Upper lobe of left lung (tissue), 6 donors: ENCODE data around the gene UGT1A8. TPM values are rescaled to one million over a fixed set of nuclear protein-coding genes. Genes with fewer than 3 reads are reported as not detected.
"Not testable (repeated sequence)": the region's sequence is repeated elsewhere in the genome, so short reads cannot be mapped to it uniquely, and the experiment has no call there.

Experiments
- ATAC-seq, 2 donors: fragments of 200-7000 bp; cut with Tn5 transposase; one replicate each; pipeline ENCODE4 v1.9.1; 2022; ENCODE audit warnings: mild to moderate bottlenecking in 2 of 2, moderate library complexity in 2 of 2; ENCODE audit not compliant: low FRiP score in 2 of 2
- DNase-seq, 2 donors: peaks; one replicate each; pipeline ENCODE4 v3.0.0-alpha.2; 2019 to 2020
- H3K27ac ChIP-seq, 4 donors: fragments of 200-600 bp; sonication (generic); one replicate each; pipeline ENCODE4 v1.5.1; 2016 to 2019
- H3K27me3 ChIP-seq, 4 donors: fragments of 200-600 bp; sonication (generic); one replicate each; pipeline ENCODE4 v1.5.1; 2017 to 2019
- H3K36me3 ChIP-seq, 4 donors: fragments of 200-600 bp; sonication (generic); one replicate each; pipeline ENCODE4 v1.5.1; 2016 to 2019
- H3K4me1 ChIP-seq, 4 donors: fragments of 200-600 bp; sonication (generic); one replicate each; pipeline ENCODE4 v1.5.1; 2018 to 2019
- H3K4me3 ChIP-seq, 4 donors: fragments of 200-600 bp; sonication (generic); one replicate each; pipeline ENCODE4 v1.5.1; 2017 to 2019; ENCODE audit warnings: mild to moderate bottlenecking in 2 of 4, moderate library complexity in 1 of 4
- H3K9me3 ChIP-seq, 4 donors: fragments of 200-600 bp; sonication (generic); one replicate each; pipeline ENCODE4 v1.5.1; 2018 to 2019
- CTCF ChIP-seq, 6 experiments: fragments of 450-650 bp in 4 of 6; fragments of 200-600 bp in 2 of 6; sonication (generic) in 2 of 6; IDR thresholded peaks; one replicate each; pipeline ENCODE4 v1.5.1; 2016 to 2019; ENCODE audit warnings: antibody characterized with exemption in 6 of 6
- EP300 ChIP-seq, 4 donors: sonication (generic); formaldehyde crosslinking; IDR thresholded peaks; one replicate each; pipeline ENCODE4 v1.5.1; 2017; ENCODE audit warnings: antibody characterized with exemption in 4 of 4, control low read depth in 2 of 4
- POLR2A ChIP-seq, 4 donors: fragments of 450-650 bp; IDR thresholded peaks; one replicate each; pipeline ENCODE4 v1.5.1; 2016 to 2017; ENCODE audit warnings: antibody characterized with exemption in 4 of 4, mild to moderate bottlenecking in 2 of 4
- POLR2AphosphoS5 ChIP-seq, 2 donors: sonication (generic); formaldehyde crosslinking; IDR thresholded peaks; one replicate each; pipeline ENCODE4 v1.5.1; 2017; ENCODE audit warnings: antibody characterized with exemption in 2 of 2
- WGBS, 2 donors: methylation state at CpG; one replicate each; pipeline ENCODE4 v1.1.5; 2017 to 2018; 5-methylcytosine and 5-hydroxymethylcytosine counted together
- total RNA-seq, 6 donors: library from RNA; depleted of rRNA in 4 of 6; stranded (reverse); fragments of >200 nt in 4 of 6; gene quantifications; one replicate each; pipeline versions ENCODE4 v1.1.0 to v1.2.1, GENCODE V29; 2016 to 2021
- donor health status: DM: no; HTN: no; CAD: no; lungs with moderate emphysema.
- donor health status: DM: no; HTN: yes; CAD: no; lungs with severe emphysema.

The UGT1A8 gene
- total RNA-seq, 6 donors from 2014 or later = not detected

DNA sequence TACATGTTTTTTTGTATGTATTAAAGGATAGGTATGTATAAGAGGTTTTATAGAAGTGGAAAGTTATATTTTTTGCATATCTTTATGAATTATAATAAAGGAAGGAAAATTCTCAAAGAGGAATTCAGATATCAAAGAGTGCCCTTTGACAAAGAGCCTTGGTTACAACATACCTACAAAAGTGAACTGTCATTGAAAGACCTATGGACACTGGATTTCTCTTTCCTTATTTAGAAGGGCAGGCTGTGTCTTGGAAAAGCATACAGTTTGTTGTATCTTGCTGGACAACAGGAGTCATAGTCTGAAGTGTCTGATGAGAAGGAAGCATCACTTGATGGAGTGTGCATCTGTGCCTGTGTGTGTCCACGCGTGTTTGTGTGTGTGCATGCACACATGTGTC, 34.0 kb downstream of the UGT1A8 start:
- WGBS, 2 donors = 96 to 100% methylated on average over 2 of the region's 2 CpGs
- H3K4me3 ChIP-seq = no peak overlapping the region
- H3K27ac ChIP-seq = no peak overlapping the region
- no peaks in the 10 kb centered on the region for H3K4me1 ChIP-seq
- peaks cover 0 to 6% (median 3%) of the 10 kb centered on the region in 4 donors for H3K9me3 ChIP-seq
- H3K27me3 ChIP-seq = no peaks in the 10 kb centered on the region
- TF ChIP-seq POLR2A (IDR thresholded peaks at IDR 0.05) (no peak), POLR2AphosphoS5 (IDR thresholded peaks at IDR 0.05) (no peak), CTCF (IDR thresholded peaks at IDR 0.05) (no peak), EP300 (IDR thresholded peaks at IDR 0.05) (no peak)
- DNase-seq (no peak), ATAC-seq (no peak)
- no peaks in the 10 kb centered on the region for H3K36me3 ChIP-seq

GRCh38 chr2:233654501-233654900, 37.1 kb downstream of the UGT1A8 start:
- Histone ChIP-seq H3K27ac (no peak overlapping the region), H3K27me3 (no peaks in the 10 kb centered on the region), H3K9me3 (no peaks in the 10 kb centered on the region), H3K36me3 (no peaks in the 10 kb centered on the region), H3K4me1 (no peaks in the 10 kb centered on the region), H3K4me3 (no peak overlapping the region)
- TF ChIP-seq EP300 (IDR thresholded peaks at IDR 0.05) = no peak
- no peak for TF ChIP-seq POLR2A (IDR thresholded peaks at IDR 0.05)
- WGBS, 2 donors = 60 to 69% methylated on average over 6 of the region's 6 CpGs
- no peak for DNase-seq
- ATAC-seq = no peak

- Histone ChIP-seq H3K27ac (no peak overlapping the region), H3K27me3 (no peaks in the 10 kb centered on the region), H3K4me3 (no peak overlapping the region), H3K36me3 (no peaks in the 10 kb centered on the region), H3K4me1 (no peaks in the 10 kb centered on the region), H3K9me3 (no peaks in the 10 kb centered on the region)
- no peak for DNase-seq
- 53 to 56% methylated on average over 1 of the region's 1 CpG for WGBS, 2 donors
- no peak for ATAC-seq
- no peak for TF ChIP-seq POLR2AphosphoS5 (IDR thresholded peaks at IDR 0.05)
- no peak for TF ChIP-seq POLR2A (IDR thresholded peaks at IDR 0.05)
- no peak for TF ChIP-seq CTCF (IDR thresholded peaks at IDR 0.05)
- no peak for TF ChIP-seq EP300 (IDR thresholded peaks at IDR 0.05)
These were observed 37.6 kb downstream of the UGT1A8 start for GRCh38 chr2:233655043-233655442.

DNA sequence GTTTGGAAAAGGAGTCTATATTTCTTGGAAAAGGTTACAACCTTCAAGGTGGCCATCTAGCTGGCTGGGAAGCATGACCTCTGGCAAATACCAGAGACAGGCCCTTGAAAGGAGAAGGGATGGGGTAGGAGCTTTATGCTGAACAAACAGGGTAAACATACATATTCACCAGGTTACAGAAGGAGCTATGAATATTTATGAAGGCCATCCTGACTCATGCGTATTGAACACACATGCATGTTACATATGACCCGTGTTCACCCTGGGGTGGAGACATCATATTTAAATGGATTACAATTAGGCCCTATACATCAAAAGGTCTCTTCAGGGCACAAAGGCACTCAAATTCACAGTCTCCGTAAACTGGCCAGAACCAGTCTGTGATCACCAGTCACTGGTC, 38.5 kb downstream of the UGT1A8 start:
- H3K27me3 ChIP-seq, H3K4me1 ChIP-seq, H3K27ac ChIP-seq, H3K4me3 ChIP-seq, H3K9me3 ChIP-seq, DNase-seq, ATAC-seq, H3K36me3 ChIP-seq: not testable (repeated sequence)
- 85 to 98% methylated on average over 2 to 3 of the region's 3 CpGs for WGBS, 2 donors

DNA sequence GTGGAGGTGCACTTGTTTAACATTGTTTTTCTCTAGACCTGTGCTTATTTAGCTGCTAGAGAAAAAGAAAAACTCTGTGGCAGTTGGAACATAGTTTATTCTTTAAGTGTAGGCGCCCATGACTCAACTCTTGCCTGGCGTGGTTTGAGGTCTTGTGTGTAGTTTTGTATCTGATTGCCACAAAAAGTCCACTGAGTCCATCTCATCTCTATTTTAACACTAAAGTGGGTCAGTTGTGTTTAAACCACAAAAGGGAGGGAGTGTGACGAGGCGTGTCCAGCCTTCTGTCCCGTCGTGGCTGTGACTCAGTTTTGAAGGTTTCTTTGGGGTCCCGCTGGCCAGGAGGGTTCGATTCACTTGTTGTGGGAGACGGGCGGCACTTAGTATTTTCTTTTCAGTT, 39.0 kb downstream of the UGT1A8 start:
- DNase-seq (no peak), ATAC-seq (no peak)
- Histone ChIP-seq H3K4me1 (no peaks in the 10 kb centered on the region), H3K9me3 (peaks cover 0 to 5% (median 0%) of the 10 kb centered on the region in 4 donors), H3K27me3 (no peaks in the 10 kb centered on the region), H3K27ac (no peak overlapping the region), H3K36me3 (no peaks in the 10 kb centered on the region), H3K4me3 (no peak overlapping the region)
- WGBS, 2 donors = 71 to 94% methylated on average over 10 of the region's 10 CpGs
- no peak for TF ChIP-seq POLR2A (IDR thresholded peaks at IDR 0.05)
- no peak for TF ChIP-seq EP300 (IDR thresholded peaks at IDR 0.05)
- TF ChIP-seq CTCF (IDR thresholded peaks at IDR 0.05) = no peak
- no peak for TF ChIP-seq POLR2AphosphoS5 (IDR thresholded peaks at IDR 0.05)

DNA sequence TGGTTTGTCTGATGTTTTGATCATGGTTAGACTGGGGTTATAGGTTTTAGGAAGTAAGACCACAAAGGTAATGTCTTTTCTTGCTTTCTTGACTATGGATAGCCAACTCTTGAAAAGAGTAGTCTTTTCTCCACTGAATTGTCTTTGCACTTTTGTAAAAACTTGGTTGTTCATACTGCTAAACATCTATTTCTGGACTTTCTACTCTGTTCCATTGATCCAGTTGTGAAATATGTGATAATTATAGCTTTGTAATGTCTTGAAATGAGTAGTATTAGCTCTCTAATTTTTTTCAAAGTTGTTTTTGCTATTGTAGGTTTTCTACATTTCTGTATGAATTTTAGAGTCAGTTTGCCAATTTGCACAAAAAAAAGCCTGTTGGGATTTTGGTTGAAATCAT, 41.2 kb downstream of the UGT1A8 start:
- DNase-seq (no peak), ATAC-seq (no peak)
- no peaks in the 10 kb centered on the region for H3K36me3 ChIP-seq
- no peaks in the 10 kb centered on the region for H3K4me1 ChIP-seq
- H3K9me3 ChIP-seq = peaks cover 0 to 5% (median 0%) of the 10 kb centered on the region in 4 donors
- TF ChIP-seq EP300 (IDR thresholded peaks at IDR 0.05) = no peak
- TF ChIP-seq POLR2A (IDR thresholded peaks at IDR 0.05) = no peak
- no peak for TF ChIP-seq CTCF (IDR thresholded peaks at IDR 0.05)
- no peak for TF ChIP-seq POLR2AphosphoS5 (IDR thresholded peaks at IDR 0.05)
- H3K4me3 ChIP-seq = no peak overlapping the region
- H3K27ac ChIP-seq = no peak overlapping the region
- no peaks in the 10 kb centered on the region for H3K27me3 ChIP-seq
